Fibroblast of lung (primary cell): Measurements from ENCODE around the gene RIBC2.

Experiments used
- EZH2 ChIP-seq: IDR thresholded peaks from 2 replicates; pipeline ENCODE4 v1.5.1; 2012; ENCODE audit warnings: low read length, control low read depth, mild to moderate bottlenecking; ENCODE audit errors: missing control alignments
- TF ChIP-seq, protein P1 (sequence below), 2 donors: IDR thresholded peaks in 1 of 2; conservative IDR thresholded peaks in 1 of 2; 1 replicate in 1 of 2; 2 replicates in 1 of 2; pipeline ENCODE4 v1.5.1; 2011 to 2012; ENCODE audit warnings: low read length in 2 of 2, control low read depth in 1 of 2, inconsistent platforms in 1 of 2, low read depth in 1 of 2, mild to moderate bottlenecking in 1 of 2

DNA sequence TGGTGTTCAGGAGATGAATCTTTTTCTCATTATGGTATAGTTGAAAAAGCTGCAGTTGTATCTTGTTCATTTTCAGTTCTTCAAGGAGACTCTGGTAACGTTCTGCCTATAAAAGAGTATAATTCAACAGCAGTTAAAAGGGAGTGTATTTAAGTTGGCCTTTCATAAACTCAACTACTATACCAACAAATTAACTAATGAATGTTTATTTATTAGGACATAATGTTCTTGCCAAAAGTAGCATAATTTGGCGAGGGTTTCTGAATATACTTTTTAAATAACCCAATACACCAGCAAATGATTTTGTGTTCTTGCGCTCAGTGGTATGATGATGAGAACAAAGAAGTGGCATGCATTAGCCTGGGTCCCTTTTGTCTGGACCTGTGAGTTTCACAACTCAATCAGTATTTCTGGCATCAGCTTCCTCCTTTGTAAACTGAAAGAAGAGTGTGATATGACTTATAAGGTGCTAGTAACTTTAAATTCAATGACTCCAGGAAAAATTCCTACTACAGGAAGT is 11.0 kb upstream of the RIBC2 start:
- TF ChIP-seq, protein P1, sequence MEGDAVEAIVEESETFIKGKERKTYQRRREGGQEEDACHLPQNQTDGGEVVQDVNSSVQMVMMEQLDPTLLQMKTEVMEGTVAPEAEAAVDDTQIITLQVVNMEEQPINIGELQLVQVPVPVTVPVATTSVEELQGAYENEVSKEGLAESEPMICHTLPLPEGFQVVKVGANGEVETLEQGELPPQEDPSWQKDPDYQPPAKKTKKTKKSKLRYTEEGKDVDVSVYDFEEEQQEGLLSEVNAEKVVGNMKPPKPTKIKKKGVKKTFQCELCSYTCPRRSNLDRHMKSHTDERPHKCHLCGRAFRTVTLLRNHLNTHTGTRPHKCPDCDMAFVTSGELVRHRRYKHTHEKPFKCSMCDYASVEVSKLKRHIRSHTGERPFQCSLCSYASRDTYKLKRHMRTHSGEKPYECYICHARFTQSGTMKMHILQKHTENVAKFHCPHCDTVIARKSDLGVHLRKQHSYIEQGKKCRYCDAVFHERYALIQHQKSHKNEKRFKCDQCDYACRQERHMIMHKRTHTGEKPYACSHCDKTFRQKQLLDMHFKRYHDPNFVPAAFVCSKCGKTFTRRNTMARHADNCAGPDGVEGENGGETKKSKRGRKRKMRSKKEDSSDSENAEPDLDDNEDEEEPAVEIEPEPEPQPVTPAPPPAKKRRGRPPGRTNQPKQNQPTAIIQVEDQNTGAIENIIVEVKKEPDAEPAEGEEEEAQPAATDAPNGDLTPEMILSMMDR (conservative IDR thresholded peaks at IDR 0.05 in 1 of 2, IDR thresholded peaks at IDR 0.05 in 1 of 2; ENCODE audit: low read depth in 1 of 2, low read length in 2 of 2): no peak
- no peak for TF ChIP-seq EZH2
